PC-9 (cell line): ENCODE data around the gene ANKRD10. TPM values are rescaled to one million over a fixed set of nuclear protein-coding genes. Genes with fewer than 3 reads are reported as not detected.

ENCODE experiments used
- BruUV-seq: library from RNA; stranded (reverse); fragments of 400-500 nt; replicated peaks from 2 replicates; lab custom pipeline; 2021; lab: Mats Ljungman, UMichigan
- CTCF ChIA-PET: fragments of 300-600 bp; sonication (Branson Sonifier 250); formaldehyde crosslinking; loops from one replicate; lab custom pipeline; 2022; ENCODE audit warnings: antibody characterized with exemption; lab: Charles Lee
- POLR2A ChIA-PET: fragments of 300-600 bp; sonication (Branson Sonifier 250); formaldehyde crosslinking; loops from one replicate; lab custom pipeline; 2022; ENCODE audit warnings: antibody characterized with exemption; ENCODE audit not compliant: unreplicated experiment; lab: Charles Lee
- DNase-seq, 2 experiments: peaks; one replicate each; pipeline versions ENCODE4 v3.0.0 to v3.0.0-alpha.2; 2015 to 2022; ENCODE audit warnings: mixed read lengths in 1 of 2
- H2AFZ ChIP-seq: fragments of 200-600 bp; sonication (generic); 2 replicates; pipeline ENCODE4 v1.8.1; 2017; ENCODE audit warnings: antibody characterized with exemption
- H3F3A ChIP-seq: fragments of 200-600 bp; sonication (generic); 2 replicates; pipeline ENCODE4 v1.8.1; 2017; ENCODE audit warnings: antibody characterized with exemption, mild to moderate bottlenecking, low read depth; ENCODE audit not compliant: insufficient read depth
- H3K27ac ChIP-seq: fragments of 200-600 bp; sonication (generic); 2 replicates; pipeline ENCODE4 v1.6.1; 2016; ENCODE audit warnings: mixed run types
- H3K27me3 ChIP-seq: fragments of 200-600 bp; sonication (generic); 2 replicates; pipeline ENCODE4 v1.6.1; 2016; ENCODE audit warnings: low read depth, mixed run types; ENCODE audit not compliant: insufficient read depth
- H3K36me3 ChIP-seq: fragments of 200-600 bp; sonication (generic); 2 replicates; pipeline ENCODE4 v1.6.1; 2016; ENCODE audit warnings: low read depth, mixed run types
- H3K4me1 ChIP-seq: fragments of 200-600 bp; sonication (generic); replicated peaks from 2 replicates; pipeline ENCODE4 v1.6.1; 2016; ENCODE audit warnings: mixed run types; ENCODE audit not compliant: insufficient read depth
- H3K4me2 ChIP-seq: fragments of 200-600 bp; sonication (generic); 2 replicates; pipeline ENCODE4 v1.6.1; 2017; ENCODE audit warnings: mixed run types
- H3K4me3 ChIP-seq: fragments of 200-600 bp; sonication (generic); 2 replicates; pipeline ENCODE4 v1.6.1; 2016; ENCODE audit warnings: mixed run types
- H3K79me2 ChIP-seq: fragments of 200-600 bp; sonication (generic); 2 replicates; pipeline ENCODE4 v1.6.1; 2017; ENCODE audit warnings: low read depth, mixed run types
- H3K9me2 ChIP-seq: fragments of 200-600 bp; sonication (generic); 2 replicates; pipeline ENCODE4 v1.8.1; 2017; ENCODE audit warnings: mild to moderate bottlenecking; ENCODE audit not compliant: insufficient read depth
- H3K9me3 ChIP-seq: fragments of 200-600 bp; sonication (generic); 2 replicates; pipeline ENCODE4 v1.8.1; 2016; ENCODE audit warnings: low read depth; ENCODE audit not compliant: insufficient read depth
- H4K20me1 ChIP-seq: fragments of 200-600 bp; sonication (generic); 2 replicates; pipeline ENCODE4 v1.8.1; 2017; ENCODE audit not compliant: insufficient read depth
- EZH2 ChIP-seq: fragments of 200-600 bp; sonication (generic); IDR thresholded peaks from 2 replicates; pipeline ENCODE4 v1.8.0; 2017; ENCODE audit warnings: antibody characterized with exemption, low read depth
- intact Hi-C: fragments of 100-400 bp; cut with micrococcal nuclease; formaldehyde crosslinking; loops from one replicate; pipeline ENCODE4 v1.10.0; 2022; ENCODE audit not compliant: unreplicated experiment
- total RNA-seq: library from RNA; stranded (reverse); gene quantifications from 2 replicates; pipeline ENCODE4 v1.2.3, GENCODE V29; 2021
- TF ChIP-seq, protein P1 (sequence below): fragments of 200-600 bp; sonication (generic); conservative IDR thresholded peaks from 2 replicates; pipeline ENCODE4 v1.6.1; 2017; ENCODE audit warnings: mixed run types, antibody characterized with exemption, mild to moderate bottlenecking, moderate library complexity

The ANKRD10 gene
- total RNA-seq, 1 experiment from 2014 or later = 155 TPM

GRCh38 chr13:110850840-110851239, 64.0 kb downstream of the ANKRD10 start:
- Histone ChIP-seq H3K4me2 (no peak overlapping the region), H3K27me3 (peaks cover 9% of the 10 kb centered on the region; the same call in 1 of the 2 replicates), H3K9me3 (no peaks in the 10 kb centered on the region), H3K27ac (no peak overlapping the region), H3F3A (no peaks in the 10 kb centered on the region), H4K20me1 (no peaks in the 10 kb centered on the region), H3K4me1 (no peaks in the 10 kb centered on the region), H2AFZ (no peak overlapping the region), H3K79me2 (no peaks in the 10 kb centered on the region), H3K36me3 (no peaks in the 10 kb centered on the region), H3K9me2 (no peaks in the 10 kb centered on the region), H3K4me3 (no peak overlapping the region)
- CTCF ChIA-PET = no interaction called here
- POLR2A ChIA-PET = no interaction called here
- TF ChIP-seq EZH2 = no peak
- BruUV-seq = no TSS peak
- no peak for DNase-seq
- intact Hi-C loops = no loop called here

- H3K4me2 ChIP-seq = no peak overlapping the region
- CTCF ChIA-PET = no interaction called here
- no peaks in the 10 kb centered on the region for H3K9me3 ChIP-seq
- POLR2A ChIA-PET = no interaction called here
- DNase-seq = no peak
- TF ChIP-seq, protein P1, sequence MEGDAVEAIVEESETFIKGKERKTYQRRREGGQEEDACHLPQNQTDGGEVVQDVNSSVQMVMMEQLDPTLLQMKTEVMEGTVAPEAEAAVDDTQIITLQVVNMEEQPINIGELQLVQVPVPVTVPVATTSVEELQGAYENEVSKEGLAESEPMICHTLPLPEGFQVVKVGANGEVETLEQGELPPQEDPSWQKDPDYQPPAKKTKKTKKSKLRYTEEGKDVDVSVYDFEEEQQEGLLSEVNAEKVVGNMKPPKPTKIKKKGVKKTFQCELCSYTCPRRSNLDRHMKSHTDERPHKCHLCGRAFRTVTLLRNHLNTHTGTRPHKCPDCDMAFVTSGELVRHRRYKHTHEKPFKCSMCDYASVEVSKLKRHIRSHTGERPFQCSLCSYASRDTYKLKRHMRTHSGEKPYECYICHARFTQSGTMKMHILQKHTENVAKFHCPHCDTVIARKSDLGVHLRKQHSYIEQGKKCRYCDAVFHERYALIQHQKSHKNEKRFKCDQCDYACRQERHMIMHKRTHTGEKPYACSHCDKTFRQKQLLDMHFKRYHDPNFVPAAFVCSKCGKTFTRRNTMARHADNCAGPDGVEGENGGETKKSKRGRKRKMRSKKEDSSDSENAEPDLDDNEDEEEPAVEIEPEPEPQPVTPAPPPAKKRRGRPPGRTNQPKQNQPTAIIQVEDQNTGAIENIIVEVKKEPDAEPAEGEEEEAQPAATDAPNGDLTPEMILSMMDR = no peak
- no peak for TF ChIP-seq EZH2
- no peaks in the 10 kb centered on the region for H3K4me1 ChIP-seq
- BruUV-seq = no TSS peak
- H3K27ac ChIP-seq = no peak overlapping the region
- H3K36me3 ChIP-seq = no peaks in the 10 kb centered on the region
- H3F3A ChIP-seq = no peaks in the 10 kb centered on the region
- intact Hi-C loops = no loop called here
- no peak overlapping the region for H2AFZ ChIP-seq
- H3K9me2 ChIP-seq = no peaks in the 10 kb centered on the region
- no peaks in the 10 kb centered on the region for H4K20me1 ChIP-seq
- H3K27me3 ChIP-seq = peaks cover 9% of the 10 kb centered on the region; the same call in 1 of the 2 replicates
- no peak overlapping the region for H3K4me3 ChIP-seq
- H3K79me2 ChIP-seq = no peaks in the 10 kb centered on the region
Observed at GRCh38 chr13:110850006-110850405, 64.9 kb downstream of the ANKRD10 start.

GRCh38 chr13:110845520-110845919, 69.3 kb downstream of the ANKRD10 start:
- Histone ChIP-seq H3K9me2 (no peaks in the 10 kb centered on the region), H3K27me3 (peaks cover 9% of the 10 kb centered on the region; the same call in 1 of the 2 replicates), H3K4me3 (no peak overlapping the region), H3K9me3 (peaks cover 5% of the 10 kb centered on the region; the same call in 1 of the 2 replicates), H3K27ac (no peak overlapping the region), H3K4me2 (no peak overlapping the region), H4K20me1 (no peaks in the 10 kb centered on the region), H3F3A (peaks cover 9% of the 10 kb centered on the region; the same call in 1 of the 2 replicates), H3K4me1 (peaks cover 12% of the 10 kb centered on the region), H3K36me3 (no peaks in the 10 kb centered on the region), H2AFZ (no peak overlapping the region), H3K79me2 (no peaks in the 10 kb centered on the region)
- no peak for TF ChIP-seq EZH2
- TF ChIP-seq, protein P1 = no peak
- POLR2A ChIA-PET = no interaction called here
- CTCF ChIA-PET = no interaction called here
- intact Hi-C loops = no loop called here
- DNase-seq = no peak
- BruUV-seq = no TSS peak

- H3K27ac ChIP-seq = no peak overlapping the region
- TF ChIP-seq, protein P1 = no peak
- no peak for TF ChIP-seq EZH2
- POLR2A ChIA-PET = no interaction called here
Observed at GRCh38 chr13:110841846-110842245, 73.0 kb downstream of the ANKRD10 start.

More at GRCh38 chr13:110841846-110842245, 73.0 kb downstream of the ANKRD10 start:
- CTCF ChIA-PET = no interaction called here
- H3F3A ChIP-seq = peaks cover 9% of the 10 kb centered on the region; the same call in 1 of the 2 replicates
- intact Hi-C loops = no loop called here
- no peak overlapping the region for H2AFZ ChIP-seq
- H3K9me3 ChIP-seq = peaks cover 10% of the 10 kb centered on the region; the same call in 1 of the 2 replicates
- DNase-seq = peak in 1 of 2 experiments; percentile 73
- peak overlapping the region; percentile 28 for H3K4me2 ChIP-seq
- peaks cover 12% of the 10 kb centered on the region for H3K4me1 ChIP-seq
- H3K4me3 ChIP-seq = no peak overlapping the region
- BruUV-seq = no TSS peak
- H3K9me2 ChIP-seq = no peaks in the 10 kb centered on the region
- peaks cover 3% of the 10 kb centered on the region; the same call in 1 of the 2 replicates for H3K27me3 ChIP-seq
- no peaks in the 10 kb centered on the region for H3K79me2 ChIP-seq
- H3K36me3 ChIP-seq = no peaks in the 10 kb centered on the region
- H4K20me1 ChIP-seq = no peaks in the 10 kb centered on the region
